Keratinocyte (primary cell): ENCODE measurements around the gene SCUBE1. TPM values are rescaled to one million over a fixed set of nuclear protein-coding genes. Genes with fewer than 3 reads are reported as not detected.

Experiments
- DNase-seq: peaks from one replicate; pipeline ENCODE4 v3.0.0-alpha.2; 2011; ENCODE audit warnings: low read depth, missing footprints, low spot score
- FAIRE-seq: peaks from 2 replicates; lab custom pipeline; 2011; peaks lifted over from hg19 to GRCh38; lab: Jason Lieb, UNC
- H2AFZ ChIP-seq: 2 replicates; pipeline ENCODE4 v1.6.0; 2012; ENCODE audit warnings: low read length, control low read depth, inconsistent platforms; ENCODE audit not compliant: control insufficient read depth
- H3K27ac ChIP-seq: 2 replicates; pipeline ENCODE4 v1.5.1; 2011; ENCODE audit warnings: low read length; ENCODE audit not compliant: control insufficient read depth, insufficient read depth
- H3K27me3 ChIP-seq: 3 replicates; pipeline ENCODE4 v1.6.0; 2011; ENCODE audit warnings: low read length; ENCODE audit not compliant: control insufficient read depth, insufficient read depth; ENCODE audit errors: extremely low read depth
- H3K36me3 ChIP-seq, 2 experiments: 2 replicates in 1 of 2; 3 replicates in 1 of 2; pipeline ENCODE4 v1.5.1; 2011; ENCODE audit warnings: low read length in 2 of 2, mild to moderate bottlenecking in 1 of 2; ENCODE audit not compliant: control insufficient read depth in 2 of 2, insufficient read depth in 2 of 2; ENCODE audit errors: extremely low read depth in 1 of 2
- H3K4me1 ChIP-seq: 3 replicates; pipeline ENCODE4 v1.5.1; 2011; ENCODE audit warnings: low read length; ENCODE audit not compliant: control insufficient read depth, insufficient read depth; ENCODE audit errors: extremely low read depth
- H3K4me2 ChIP-seq: 3 replicates; pipeline ENCODE4 v1.6.0; 2011; ENCODE audit warnings: low read depth, low read length; ENCODE audit not compliant: control insufficient read depth, insufficient read depth; ENCODE audit errors: extremely low read depth
- H3K4me3 ChIP-seq, 3 experiments: fragments of 200-600 bp in 1 of 3; sonication (generic) in 1 of 3; 2 replicates in 2 of 3; 3 replicates in 1 of 3; pipeline ENCODE4 v1.5.1; 2011 to 2016; ENCODE audit warnings: low read length in 3 of 3, mild to moderate bottlenecking in 3 of 3, control low read depth in 2 of 3, inconsistent platforms in 1 of 3, low read depth in 1 of 3, mixed read lengths in 1 of 3, mixed run types in 1 of 3, moderate library complexity in 1 of 3; ENCODE audit not compliant: control insufficient read depth in 2 of 3, insufficient read depth in 2 of 3; ENCODE audit errors: extremely low read depth in 1 of 3
- H3K79me2 ChIP-seq: 2 replicates; pipeline ENCODE4 v1.6.0; 2012; ENCODE audit warnings: low read length; ENCODE audit not compliant: control insufficient read depth, insufficient read depth
- H3K9ac ChIP-seq: 3 replicates; pipeline ENCODE4 v1.6.0; 2011; ENCODE audit warnings: low read length; ENCODE audit not compliant: control insufficient read depth, insufficient read depth; ENCODE audit errors: extremely low read depth
- H3K9me1 ChIP-seq: 3 replicates; pipeline ENCODE4 v1.6.0; 2011; ENCODE audit warnings: low read length; ENCODE audit not compliant: control insufficient read depth, insufficient read depth; ENCODE audit errors: extremely low read depth
- H3K9me3 ChIP-seq: 2 replicates; pipeline ENCODE4 v1.5.1; 2012; ENCODE audit warnings: low read depth, low read length; ENCODE audit not compliant: control insufficient read depth
- H4K20me1 ChIP-seq: 3 replicates; pipeline ENCODE4 v1.6.0; 2011; ENCODE audit warnings: low read length; ENCODE audit not compliant: control insufficient read depth, insufficient read depth; ENCODE audit errors: extremely low read depth
- EZH2 ChIP-seq: IDR thresholded peaks from one replicate; pipeline ENCODE4 v1.6.1; 2012; ENCODE audit warnings: inconsistent platforms, mild to moderate bottlenecking, low read length, moderate library complexity
- dilution Hi-C: fragments of 300-500 bp; cut with MboI; formaldehyde crosslinking; loops from one replicate; pipeline ENCODE4 v1.7.0; 2020; ENCODE audit warnings: low sequenced_read_pairs; ENCODE audit not compliant: extremely low pct_ligation_motif_present
- polyA plus RNA-seq, 5 experiments: library from polyadenylated mRNA; depleted of rRNA in 3 of 5; stranded (reverse) in 3 of 5; stranded (forward) in 1 of 5; unstranded in 1 of 5; fragments of >200 nt; gene quantifications; 1 replicate in 1 of 5; 2 replicates in 3 of 5; 3 replicates in 1 of 5; pipeline versions ENCODE4 v1.2.1 to v1.2.3, GENCODE V29; 2011 to 2012; ENCODE audit warnings: missing spikeins in 2 of 5, low read depth in 1 of 5, low replicate concordance in 1 of 5
- TF ChIP-seq, protein P1 (sequence below), 3 experiments: IDR thresholded peaks in 1 of 3; conservative IDR thresholded peaks in 1 of 3; optimal IDR thresholded peaks in 1 of 3; 2 replicates in 2 of 3; 3 replicates in 1 of 3; pipeline versions ENCODE3 to v1.5.1; 2011; ENCODE audit warnings: low read length in 3 of 3, mild to moderate bottlenecking in 3 of 3, moderate library complexity in 2 of 3, control low read depth in 1 of 3, inconsistent platforms in 1 of 3; ENCODE audit not compliant: insufficient read depth in 2 of 3; ENCODE audit errors: extremely low read depth in 1 of 3

Gene SCUBE1
- polyA plus RNA-seq, 1 donor (not counting 4 experiments of a cell fraction or from before 2014, with no cell fraction given): not detected

GRCh38 chr22:43310311-43310710 lies 32.9 kb downstream of the SCUBE1 start:
- TF ChIP-seq, protein P1, sequence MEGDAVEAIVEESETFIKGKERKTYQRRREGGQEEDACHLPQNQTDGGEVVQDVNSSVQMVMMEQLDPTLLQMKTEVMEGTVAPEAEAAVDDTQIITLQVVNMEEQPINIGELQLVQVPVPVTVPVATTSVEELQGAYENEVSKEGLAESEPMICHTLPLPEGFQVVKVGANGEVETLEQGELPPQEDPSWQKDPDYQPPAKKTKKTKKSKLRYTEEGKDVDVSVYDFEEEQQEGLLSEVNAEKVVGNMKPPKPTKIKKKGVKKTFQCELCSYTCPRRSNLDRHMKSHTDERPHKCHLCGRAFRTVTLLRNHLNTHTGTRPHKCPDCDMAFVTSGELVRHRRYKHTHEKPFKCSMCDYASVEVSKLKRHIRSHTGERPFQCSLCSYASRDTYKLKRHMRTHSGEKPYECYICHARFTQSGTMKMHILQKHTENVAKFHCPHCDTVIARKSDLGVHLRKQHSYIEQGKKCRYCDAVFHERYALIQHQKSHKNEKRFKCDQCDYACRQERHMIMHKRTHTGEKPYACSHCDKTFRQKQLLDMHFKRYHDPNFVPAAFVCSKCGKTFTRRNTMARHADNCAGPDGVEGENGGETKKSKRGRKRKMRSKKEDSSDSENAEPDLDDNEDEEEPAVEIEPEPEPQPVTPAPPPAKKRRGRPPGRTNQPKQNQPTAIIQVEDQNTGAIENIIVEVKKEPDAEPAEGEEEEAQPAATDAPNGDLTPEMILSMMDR (optimal IDR thresholded peaks at IDR 0.05 in 1 of 3, IDR thresholded peaks at IDR 0.05 in 1 of 3, conservative IDR thresholded peaks at IDR 0.05 in 1 of 3; ENCODE audit: extremely low read depth in 1 of 3, insufficient read depth in 2 of 3, low read length in 3 of 3): no peak
- no peak for TF ChIP-seq EZH2
- no peaks in the 10 kb centered on the region for H3K4me1 ChIP-seq
- H3K9ac ChIP-seq: no peak overlapping the region
- no peak overlapping the region for H2AFZ ChIP-seq
- dilution Hi-C loops: no loop called here
- H3K9me3 ChIP-seq: no peaks in the 10 kb centered on the region
- H3K36me3 ChIP-seq: no peaks in the 10 kb centered on the region
- H4K20me1 ChIP-seq: no peaks in the 10 kb centered on the region
- H3K4me3 ChIP-seq: no peak overlapping the region
- no peak for DNase-seq
- H3K9me1 ChIP-seq: no peaks in the 10 kb centered on the region
- peaks cover 6% of the 10 kb centered on the region for H3K27me3 ChIP-seq
- FAIRE-seq: no peak
- H3K27ac ChIP-seq: no peak overlapping the region
- no peak overlapping the region for H3K4me2 ChIP-seq
- H3K79me2 ChIP-seq: no peaks in the 10 kb centered on the region

DNA sequence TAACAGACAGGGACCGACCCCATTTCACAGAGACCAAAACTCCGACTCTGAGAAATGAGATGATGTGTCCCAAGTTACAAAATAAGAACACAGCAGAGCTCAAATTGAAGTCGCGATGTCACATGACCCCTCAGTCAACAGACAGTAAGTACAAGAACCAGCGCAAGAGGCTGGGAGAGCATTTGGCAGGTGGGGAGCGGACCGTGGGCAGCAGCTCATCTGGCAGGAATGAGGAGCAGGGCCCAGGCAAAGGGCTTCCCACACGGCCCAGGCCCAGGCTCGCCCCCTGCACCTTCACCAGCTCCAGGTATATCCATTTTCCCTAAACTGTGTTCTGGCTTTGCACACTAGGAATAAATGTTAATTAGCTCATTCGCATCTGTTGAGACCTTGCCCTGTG lies 34.3 kb downstream of the SCUBE1 start:
- Histone ChIP-seq H4K20me1 (no peaks in the 10 kb centered on the region), H3K36me3 (no peaks in the 10 kb centered on the region), H3K9me3 (no peaks in the 10 kb centered on the region), H3K79me2 (no peaks in the 10 kb centered on the region), H3K4me2 (no peak overlapping the region), H3K4me3 (no peak overlapping the region), H3K9me1 (no peaks in the 10 kb centered on the region), H3K27me3 (peaks cover 6% of the 10 kb centered on the region), H3K4me1 (no peaks in the 10 kb centered on the region), H3K9ac (no peak overlapping the region), H3K27ac (no peak overlapping the region), H2AFZ (no peak overlapping the region)
- FAIRE-seq (no peak), DNase-seq (no peak)
- no peak for TF ChIP-seq EZH2
- TF ChIP-seq, protein P1 (optimal IDR thresholded peaks at IDR 0.05 in 1 of 3, IDR thresholded peaks at IDR 0.05 in 1 of 3, conservative IDR thresholded peaks at IDR 0.05 in 1 of 3; ENCODE audit: extremely low read depth in 1 of 3, insufficient read depth in 2 of 3, low read length in 3 of 3): no peak
- dilution Hi-C loops: no loop called here
